Stimulated activated CD4-positive, alpha-beta T cell treated with anti-CD3 and anti-CD28 coated beads, Interleukin-4, amount 100 ng/mL, for 48 hours (primary cell): Measurements from ENCODE around the gene ERI3.

ENCODE experiments used
- DNase-seq, 2 donors: peaks; one replicate each; pipeline ENCODE4 v3.0.0-alpha.2; 2020; ENCODE audit warnings: low read depth in 2 of 2

The ERI3 gene

DNA sequence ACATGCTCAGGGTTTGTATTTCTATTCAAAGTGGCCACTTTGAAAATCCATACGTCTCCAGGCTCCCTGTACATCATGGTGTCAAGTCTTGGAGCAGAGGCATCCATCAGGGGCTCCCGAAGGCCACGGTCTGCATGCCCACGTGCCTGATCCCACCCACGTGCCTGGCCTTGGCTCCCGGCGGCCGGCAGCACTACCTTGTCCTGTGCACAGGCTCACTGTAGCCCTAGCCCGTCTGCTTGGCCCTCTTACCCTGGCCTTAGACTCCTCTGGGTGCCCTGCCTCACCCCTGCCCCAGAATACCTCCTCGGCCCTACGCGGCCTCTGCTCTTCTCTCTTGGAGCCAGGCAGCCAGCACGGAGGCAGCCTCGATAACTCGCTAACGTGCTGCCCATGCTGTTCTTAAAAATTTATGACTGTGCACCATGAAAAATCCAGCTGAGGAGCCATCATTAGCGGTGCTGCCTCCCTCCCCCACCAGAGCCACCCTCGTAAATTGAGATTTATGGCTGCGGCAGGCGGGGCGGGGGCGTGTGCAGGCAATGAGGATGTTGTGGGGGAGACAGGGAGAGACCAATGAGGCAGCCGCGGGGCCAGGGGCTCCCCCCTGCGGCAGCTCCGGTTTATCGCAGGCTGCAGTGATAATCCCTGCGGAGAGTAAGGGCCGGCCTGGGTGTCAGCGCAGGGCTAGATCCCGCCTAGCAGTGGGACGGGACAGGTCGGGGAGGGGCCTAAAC is 117.2 kb downstream of the ERI3 start:
- peak; percentile 18 to 37 for DNase-seq

DNA sequence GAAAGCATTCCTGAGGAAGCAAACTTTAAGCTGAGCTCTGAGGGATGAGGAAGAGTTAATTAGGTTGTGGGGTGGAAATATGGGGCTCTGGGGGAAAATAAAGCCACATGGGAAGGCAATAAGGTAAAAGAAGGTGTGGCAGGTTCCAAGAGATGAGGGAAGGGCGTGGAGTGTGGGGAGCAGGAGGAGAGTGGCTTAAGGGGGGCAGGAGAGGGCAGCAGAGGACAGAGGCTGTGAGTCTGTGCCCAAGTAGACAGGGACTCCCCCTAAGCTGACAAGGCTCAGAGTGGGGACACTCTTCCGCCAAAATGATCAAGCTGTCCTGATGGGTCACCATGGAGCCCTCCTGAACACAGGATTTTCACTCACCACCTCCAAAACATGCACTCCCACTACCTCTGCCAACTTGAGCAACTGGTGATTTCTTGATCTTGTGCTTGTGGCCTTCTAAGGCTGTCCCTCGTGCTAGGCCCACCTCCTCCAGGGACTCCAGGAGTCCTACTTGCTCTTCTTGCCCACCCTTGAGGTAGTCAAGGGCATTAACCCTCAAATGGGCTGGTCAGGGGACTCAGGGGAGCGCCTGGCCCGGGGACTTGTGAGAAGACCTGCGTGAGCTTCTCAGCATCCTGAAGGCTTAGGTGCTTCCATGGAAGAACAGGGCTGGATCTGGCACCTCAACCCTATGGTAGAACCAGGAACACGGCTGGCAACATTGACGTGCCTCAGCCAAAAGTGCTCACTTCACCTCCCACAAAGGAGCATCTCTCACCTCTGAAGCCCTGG is 118.4 kb downstream of the ERI3 start:
- DNase-seq = no peak

DNA sequence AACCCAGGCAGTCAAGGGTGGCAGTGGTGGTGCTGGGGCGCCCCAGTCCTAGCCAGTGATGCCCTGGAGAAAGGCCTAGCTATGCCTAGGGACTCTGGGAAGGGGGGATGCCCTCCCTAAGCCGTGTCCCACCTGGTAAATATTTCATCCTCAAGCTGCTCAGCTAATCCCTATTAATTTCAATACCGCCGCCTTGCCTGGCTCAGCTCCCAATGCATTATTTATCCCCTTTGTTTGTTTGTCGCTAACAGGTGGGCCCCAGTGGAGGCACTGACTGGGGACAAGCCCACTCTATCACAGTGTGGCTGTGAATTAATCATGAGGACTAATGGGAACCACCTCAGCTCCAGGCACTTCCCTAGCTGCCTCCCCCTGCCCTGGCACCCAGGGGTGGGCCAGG is 119.2 kb downstream of the ERI3 start:
- DNase-seq = no peak

DNA sequence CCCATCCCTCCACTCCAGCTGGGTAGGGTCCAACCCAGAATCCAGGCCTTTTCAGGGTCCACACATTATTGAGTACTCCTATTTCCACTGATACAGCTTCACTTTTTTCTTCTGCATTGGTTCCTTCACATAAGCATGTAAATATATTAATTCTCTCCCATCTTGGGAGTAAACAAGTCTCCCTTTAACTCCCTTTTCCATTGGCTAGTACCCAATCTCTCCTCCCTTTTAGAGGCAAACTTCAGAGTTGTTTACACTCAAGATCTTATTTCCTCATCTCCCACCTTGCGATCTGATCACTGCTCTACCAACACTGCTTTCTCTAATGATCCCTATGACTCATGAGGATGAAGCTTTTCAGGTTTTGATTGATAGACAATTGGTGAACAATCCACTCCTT is 121.5 kb downstream of the ERI3 start:
- no peak for DNase-seq

DNA sequence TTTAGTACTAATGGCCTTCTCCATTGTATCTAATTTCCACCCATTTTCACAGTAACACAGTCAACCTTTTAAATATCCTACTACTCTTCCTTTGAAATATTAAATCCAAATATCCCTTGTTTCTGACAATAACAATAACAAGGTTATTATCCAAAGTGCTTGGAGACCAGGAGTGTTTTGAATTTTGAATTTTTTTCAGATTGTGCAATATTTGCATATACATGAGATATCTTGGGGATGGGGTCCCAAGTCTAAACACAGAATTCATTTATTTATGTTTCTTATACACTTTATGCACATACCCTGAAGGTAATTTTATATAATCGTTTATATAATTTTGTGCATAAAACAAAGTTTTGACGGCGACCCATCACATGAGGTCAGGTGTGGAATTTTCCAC is 124.3 kb downstream of the ERI3 start:
- no peak for DNase-seq

DNA sequence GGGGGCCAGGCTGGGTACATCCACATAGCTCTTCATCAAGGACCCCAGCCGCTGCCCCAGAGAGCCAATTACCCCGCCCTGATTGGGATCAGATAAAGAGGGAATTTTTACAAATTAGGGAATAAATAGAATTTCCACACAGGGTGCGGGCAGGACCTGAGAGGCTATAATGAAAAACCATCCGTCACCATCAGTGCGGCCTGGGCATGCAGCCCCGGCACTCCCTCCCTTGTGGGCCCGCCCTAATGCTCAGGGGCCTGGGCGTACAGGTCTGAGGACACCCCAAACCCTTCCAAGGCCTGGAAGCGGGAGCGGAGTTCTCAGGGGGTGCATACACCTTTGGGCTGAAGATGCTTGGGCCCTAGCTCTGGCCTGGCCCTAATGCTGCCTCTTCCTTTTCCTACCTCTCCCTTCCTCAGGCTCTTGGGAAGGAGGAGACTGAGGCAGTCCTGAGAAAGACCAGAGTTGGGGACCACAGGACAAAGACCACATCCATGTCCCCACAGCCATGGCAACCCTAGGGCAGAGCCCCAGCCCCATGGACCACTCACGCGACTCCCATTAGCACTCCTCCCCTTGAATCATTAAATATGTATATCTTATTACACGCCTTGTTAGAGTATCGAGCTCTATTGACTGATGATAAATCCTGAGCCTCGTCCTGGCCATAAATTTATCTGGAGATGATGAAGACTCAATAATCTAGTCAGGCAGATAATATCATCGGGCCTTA is 125.5 kb downstream of the ERI3 start:
- DNase-seq = no peak

DNA sequence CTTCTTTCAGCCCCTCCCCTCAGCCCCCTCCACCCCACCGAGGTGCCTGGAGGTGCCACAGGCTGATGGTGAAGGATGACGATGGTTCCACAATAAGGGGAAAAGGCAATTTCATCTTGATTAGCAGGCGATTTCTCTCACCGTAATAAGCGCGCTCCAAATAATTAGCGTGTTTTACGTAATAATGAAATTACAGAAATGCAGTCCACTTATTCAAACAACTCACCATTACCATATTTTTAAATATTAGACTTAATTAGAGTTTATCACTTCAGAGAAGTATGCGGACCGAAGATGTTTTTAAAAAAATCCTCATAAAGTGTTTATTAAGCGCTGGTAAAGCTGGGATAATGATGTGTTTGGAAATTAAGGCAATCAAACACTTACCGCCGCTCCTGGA is 126.8 kb downstream of the ERI3 start:
- no peak for DNase-seq

DNA sequence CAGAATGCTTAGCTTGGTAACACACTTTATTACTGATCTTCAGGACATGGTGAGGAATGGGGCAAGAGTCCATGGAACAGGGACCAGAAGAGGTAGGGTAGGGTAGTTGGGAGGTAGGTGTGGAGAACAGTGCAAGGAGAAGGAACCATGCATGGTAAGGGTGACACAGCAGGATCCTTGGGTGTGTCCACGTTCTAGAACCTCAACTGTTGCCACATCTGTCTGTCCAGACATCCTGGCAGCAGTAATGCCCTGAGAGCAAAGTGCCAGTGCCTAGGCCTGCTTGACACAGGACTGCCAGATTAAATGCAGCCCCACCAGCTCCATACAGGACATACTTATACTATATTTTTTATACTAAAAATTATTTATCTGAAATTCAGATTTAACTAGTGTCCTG is 127.8 kb downstream of the ERI3 start:
- DNase-seq = no peak

DNA sequence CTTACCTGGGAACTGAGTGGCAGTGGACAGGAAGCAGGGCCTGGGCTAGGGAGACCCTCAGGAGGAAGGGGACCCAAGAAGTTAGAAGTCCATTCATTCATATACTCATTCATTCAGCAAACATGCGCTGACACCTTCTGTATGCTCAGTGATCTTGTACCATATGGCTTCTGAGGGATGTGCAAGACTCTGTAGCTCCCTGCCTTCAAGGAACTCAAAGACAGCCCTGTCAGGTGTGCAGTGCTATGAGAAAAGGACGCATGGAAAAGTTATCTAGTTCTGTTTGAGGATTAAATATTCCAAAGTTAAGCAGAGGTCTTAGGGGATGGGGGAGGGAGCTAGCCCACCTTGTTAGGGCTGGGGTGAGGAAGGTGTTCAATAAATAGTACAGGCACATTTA is 129.3 kb downstream of the ERI3 start:
- no peak for DNase-seq

DNA sequence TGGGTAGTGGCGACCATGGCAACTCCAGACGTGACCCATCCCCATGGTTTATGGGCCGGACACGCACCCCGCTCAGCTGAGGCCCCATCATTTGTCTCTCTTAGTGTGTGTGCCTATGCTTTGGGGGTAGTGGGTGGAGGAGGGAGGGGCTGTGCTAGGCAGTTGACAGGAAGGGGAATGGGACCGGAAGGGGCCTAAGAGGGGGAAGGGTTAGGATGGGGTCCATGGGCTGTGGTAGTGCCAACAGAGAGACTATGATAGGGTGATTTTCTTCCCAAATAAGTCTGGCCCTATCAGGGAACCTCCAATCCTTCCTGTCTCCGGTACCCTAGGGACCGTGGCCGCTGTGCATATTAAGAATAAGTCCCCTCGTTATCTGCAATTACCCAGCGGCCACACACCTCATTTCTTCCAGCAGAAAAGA is 131.9 kb downstream of the ERI3 start:
- no peak for DNase-seq

DNA sequence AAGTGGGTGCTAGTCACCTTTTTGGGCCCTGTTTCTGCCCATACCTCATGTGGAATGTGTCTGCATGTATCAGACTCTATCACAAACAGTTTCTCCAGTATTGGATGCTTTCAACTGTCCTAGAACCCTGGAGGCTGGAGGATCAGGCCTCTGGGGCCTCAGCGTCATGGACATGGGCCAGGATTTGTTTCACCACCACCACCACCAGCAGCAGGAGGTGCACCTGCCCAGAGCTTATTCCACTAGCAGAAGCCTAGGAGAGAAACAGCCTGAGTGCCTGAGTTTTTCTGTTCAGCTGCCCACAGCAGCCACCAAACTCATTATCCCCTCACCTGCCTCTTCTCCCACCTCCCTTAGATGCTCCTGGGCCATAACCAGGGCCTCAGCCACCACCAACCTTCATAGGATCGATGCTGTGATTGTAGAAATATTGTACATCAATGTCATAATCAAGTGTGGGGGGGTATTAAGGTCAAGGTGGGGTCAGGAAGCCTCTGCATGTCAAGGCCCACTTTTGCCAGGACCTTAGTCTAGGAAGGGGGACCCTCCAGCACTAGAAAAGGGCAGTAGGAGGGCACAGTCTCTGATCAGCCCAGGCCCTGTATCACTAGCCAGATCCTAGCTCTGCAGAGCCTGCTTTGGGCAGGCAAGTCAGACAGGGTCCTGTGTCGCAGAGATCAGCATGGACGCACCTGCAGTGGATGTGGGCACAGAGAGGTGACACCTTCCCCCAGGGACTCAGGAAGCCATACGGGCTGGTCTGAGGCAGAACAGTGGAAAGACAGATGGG is 132.5 kb downstream of the ERI3 start:
- DNase-seq = no peak

DNA sequence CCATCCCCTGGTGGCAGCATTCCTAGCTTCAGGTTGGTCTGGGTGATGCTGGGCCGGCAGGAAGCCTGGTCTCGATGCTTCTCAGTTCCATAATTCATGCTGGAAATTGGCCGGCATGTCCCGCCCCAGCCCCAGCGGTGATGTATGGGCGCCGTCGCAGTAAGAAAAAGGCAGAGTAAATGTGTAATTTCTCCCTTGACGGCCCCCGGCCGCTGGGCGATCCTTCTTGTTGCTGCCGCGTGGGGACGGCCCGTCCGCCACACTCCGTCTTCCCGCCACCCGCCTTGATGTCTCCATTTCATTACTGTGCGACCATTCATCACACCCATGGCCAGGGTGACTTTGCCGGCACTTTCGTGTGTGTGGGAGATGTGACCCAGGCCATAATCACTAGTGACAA is 133.3 kb downstream of the ERI3 start:
- no peak for DNase-seq

DNA sequence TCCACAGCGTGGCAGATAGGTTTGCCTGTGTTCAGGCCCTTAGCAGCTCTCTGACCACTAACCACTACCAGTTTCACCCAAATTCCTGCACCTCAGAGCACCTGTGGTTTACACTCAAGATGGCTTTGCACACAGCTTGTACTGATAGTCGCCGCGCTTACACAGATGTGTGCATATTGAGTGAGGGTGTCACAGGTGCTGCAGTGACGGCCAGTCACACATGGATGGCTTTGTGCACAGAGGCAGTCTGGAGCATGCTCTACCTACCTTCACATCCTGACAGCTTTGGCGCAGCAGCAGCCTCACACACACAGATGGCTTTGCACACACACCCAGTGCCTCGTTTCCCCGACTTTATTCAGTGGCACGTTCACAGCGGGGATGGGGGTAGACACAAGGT is 134.3 kb downstream of the ERI3 start:
- DNase-seq = no peak

DNA sequence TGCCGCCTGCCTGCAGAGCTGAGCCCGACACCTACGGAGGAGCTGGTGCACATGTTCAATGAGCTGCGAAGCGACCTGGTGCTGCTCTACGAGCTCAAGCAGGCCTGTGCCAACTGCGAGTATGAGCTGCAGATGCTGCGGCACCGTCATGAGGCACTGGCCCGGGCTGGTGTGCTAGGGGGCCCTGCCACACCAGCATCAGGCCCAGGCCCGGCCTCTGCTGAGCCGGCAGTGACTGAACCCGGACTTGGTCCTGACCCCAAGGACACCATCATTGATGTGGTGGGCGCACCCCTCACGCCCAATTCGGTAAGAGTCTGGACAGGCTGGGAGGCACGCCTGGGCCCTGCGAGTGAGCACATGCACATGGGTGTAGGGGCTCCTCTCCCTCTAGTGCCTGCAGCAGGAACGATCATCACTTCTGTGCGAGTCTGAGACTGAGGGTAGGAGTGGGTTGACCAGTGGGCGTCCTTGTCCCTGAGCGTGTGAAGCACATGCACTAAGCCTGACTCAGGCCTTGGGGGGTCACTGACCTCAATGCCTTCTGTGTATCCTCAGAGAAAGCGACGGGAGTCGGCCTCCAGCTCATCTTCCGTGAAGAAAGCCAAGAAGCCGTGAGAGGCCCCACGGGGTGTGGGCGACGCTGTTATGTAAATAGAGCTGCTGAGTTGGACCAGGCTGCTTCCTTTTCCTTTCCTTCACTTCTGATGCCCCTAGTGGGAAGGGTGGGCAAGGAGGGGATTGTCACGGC is 134.9 kb downstream of the ERI3 start:
- DNase-seq = no peak

DNA sequence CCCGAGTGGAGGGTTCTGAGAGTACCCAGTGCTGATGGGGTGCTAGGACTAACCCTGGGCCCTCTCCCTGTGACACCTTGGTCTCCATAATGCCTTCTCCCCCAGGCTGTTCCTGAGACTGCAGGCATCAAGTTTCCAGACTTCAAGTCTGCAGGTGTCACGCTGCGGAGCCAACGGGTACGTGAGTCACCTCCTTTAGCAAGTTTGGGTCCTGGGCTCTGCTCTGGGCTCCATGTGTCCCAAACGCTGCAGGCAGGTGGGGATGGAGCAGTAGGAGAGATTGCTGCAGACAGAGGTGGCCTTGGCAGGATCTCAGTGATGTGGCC is 135.8 kb downstream of the ERI3 start:
- DNase-seq = no peak

DNA sequence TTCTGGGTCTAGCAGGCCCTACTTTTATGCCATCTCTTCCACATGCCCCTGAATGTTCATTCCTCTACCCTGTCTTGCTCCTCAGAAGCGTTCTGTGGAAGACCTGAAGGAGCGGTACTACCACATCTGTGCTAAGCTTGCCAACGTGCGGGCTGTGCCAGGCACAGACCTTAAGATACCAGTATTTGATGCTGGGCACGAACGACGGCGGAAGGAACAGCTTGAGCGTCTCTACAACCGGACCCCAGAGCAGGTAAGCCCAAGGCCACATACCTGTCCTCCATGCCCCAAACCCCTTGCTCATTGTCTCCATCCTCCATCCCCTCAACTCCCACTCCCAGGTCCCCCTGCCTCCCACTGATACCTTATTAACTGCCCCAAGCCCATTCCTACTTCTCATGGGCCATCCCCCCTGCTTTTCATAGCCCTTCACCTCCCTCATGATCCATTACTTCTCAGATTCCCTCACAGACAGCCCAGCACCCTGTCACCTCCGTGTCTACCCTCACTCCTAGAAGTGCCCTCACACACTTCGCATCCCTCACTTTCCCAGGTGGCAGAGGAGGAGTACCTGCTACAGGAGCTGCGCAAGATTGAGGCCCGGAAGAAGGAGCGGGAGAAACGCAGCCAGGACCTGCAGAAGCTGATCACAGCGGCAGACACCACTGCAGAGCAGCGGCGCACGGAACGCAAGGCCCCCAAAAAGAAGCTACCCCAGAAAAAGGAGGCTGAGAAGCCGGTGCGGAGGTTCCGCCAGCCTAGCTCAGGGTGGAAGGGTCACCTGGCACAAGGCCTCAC is 136.4 kb downstream of the ERI3 start:
- DNase-seq = no peak

DNA sequence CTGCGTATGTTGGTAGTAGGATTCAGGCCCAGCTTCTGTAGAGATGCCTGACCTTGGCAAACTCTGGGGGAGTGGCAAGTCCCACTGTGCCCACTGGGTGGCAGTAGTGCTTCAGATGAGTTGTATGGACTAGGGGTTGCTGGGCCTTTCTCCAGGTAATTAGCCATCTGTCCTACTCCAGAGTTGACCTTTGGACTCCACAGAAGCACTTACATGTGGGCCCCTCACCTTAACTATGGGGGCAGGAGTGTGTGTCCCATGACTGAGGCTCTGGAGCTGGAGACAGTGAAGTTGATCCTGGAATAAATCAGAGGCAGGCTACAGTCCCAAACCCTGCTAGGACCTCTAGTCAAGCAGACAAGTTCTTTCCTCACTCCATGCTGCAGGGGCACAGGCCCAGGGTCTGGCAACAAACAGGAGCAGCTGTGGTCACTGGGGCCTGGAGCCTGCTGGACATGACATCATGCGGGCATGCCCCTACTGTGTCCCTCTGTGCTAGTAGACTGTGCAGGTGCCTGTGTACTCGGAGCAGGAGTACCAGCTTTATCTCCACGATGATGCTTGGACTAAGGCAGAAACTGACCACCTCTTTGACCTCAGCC is 137.1 kb downstream of the ERI3 start:
- peak; percentile 65 to 76 for DNase-seq

DNA sequence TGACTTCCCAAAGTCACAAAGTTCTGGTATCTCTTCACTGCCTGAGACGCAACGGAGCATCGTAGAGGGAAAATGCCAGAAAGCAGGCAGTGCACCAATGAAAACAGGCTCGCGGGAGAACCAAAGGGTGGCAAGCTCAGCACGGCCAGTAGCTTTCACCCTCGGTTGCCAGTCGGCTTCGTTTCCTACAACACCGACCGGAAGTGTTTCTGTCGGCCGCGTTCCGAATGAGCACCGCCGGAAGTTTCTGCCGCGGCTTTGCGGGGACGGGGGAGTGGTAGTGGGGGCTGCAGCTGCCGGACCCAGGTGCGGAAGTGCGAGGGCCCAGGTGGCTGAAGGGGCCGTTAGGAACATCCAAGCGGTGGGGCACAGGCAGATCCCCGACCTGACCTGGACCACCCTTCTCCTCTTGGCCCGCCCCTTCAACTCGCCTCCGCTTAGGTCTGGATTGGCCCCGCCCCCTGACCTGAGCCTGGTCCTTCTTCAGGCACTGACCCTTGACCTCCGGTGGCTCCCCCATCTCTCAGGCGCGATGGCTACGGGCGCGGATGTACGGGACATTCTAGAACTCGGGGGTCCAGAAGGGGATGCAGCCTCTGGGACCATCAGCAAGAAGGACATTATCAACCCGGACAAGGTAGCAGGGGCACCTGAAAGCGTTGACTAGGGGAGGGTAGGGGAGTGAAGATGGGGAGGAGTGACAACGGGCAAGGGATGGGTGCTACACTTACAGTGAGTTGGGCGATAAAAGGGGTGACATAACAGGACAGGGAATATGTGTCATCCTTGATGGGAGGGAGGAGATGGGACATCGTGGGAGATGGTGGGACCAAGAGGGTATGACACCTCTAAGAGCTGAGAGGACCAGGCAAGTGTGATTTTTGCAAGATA is 141.6 kb downstream of the ERI3 start, which contains the start of gene DMAP1:
TSS of gene DMAP1 (plus strand) at position 250 of the 891 bp plus-strand sequence. CDS start at position 533, 283 bp downstream.
- DNase-seq = peak; percentile 73 to 75
